ENCODE results near the gene CEP41. TPM values are rescaled to one million over a fixed set of nuclear protein-coding genes. Genes with fewer than 3 reads are reported as not detected.

The CEP41 gene
- polyA plus RNA-seq, 3 donors, result 2.9 to 8.5 (median 7.2) TPM

DNA sequence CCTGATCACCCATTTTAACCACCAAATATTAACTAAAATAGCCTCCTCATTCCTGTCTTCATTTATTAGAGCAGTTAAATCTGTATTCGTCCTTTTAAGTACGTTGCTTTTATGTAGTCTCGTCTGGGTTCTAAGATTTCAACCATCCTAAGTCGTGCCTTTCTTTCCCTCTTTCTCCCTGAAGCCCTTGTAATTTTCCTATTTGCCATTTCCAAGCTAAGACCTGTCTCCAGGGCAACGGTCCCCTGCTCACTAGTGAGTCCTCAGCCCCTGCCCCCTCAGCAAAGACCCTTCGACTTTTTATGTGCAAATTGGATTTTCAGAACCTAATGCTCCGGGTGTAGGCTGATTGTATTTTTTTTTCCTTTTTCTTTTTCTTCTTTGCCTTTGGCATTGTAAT is 35.0 kb upstream of the CEP41 start:
- Histone ChIP-seq H3K4me3 (replicated peaks in 1 of 3; ENCODE audit: low read depth in 2 of 3, low read length in 3 of 3) (no peak overlapping the region), H3K4me2 (replicated peaks; ENCODE audit: extremely low read depth, low read length, poor library complexity, severe bottlenecking) (no peak overlapping the region), H3K4me1 (ENCODE audit: control insufficient read depth in 1 of 2, insufficient read depth in 2 of 2, low read length in 2 of 2) (peaks cover 30 to 35% of the 10 kb centered on the region in 2 donors), H3K9me3 (replicated peaks in 1 of 2; ENCODE audit: control insufficient read depth in 1 of 2, insufficient read depth in 1 of 2, low read length in 2 of 2) (no peaks in the 10 kb centered on the region), H3K27me3 (ENCODE audit: control insufficient read depth in 2 of 2, insufficient read depth in 2 of 2, low read length in 2 of 2) (no peaks in the 10 kb centered on the region), H3K36me3 (replicated peaks in 1 of 2; ENCODE audit: control insufficient read depth in 1 of 2, insufficient read depth in 2 of 2, low read length in 2 of 2) (no peaks in the 10 kb centered on the region), H2AFZ (ENCODE audit: insufficient read depth, low read depth, low read length, poor library complexity, severe bottlenecking) (no peak overlapping the region), H3K79me2 (ENCODE audit: insufficient read depth, low read length) (no peaks in the 10 kb centered on the region), H3K27ac (ENCODE audit: low read depth in 1 of 2, low read length in 2 of 2) (no peak overlapping the region), H3K9ac (ENCODE audit: insufficient read depth, low read length, poor library complexity, severe bottlenecking) (no peak overlapping the region), H4K20me1 (ENCODE audit: insufficient read depth, low read length) (no peaks in the 10 kb centered on the region)
- TF ChIP-seq, protein P1, sequence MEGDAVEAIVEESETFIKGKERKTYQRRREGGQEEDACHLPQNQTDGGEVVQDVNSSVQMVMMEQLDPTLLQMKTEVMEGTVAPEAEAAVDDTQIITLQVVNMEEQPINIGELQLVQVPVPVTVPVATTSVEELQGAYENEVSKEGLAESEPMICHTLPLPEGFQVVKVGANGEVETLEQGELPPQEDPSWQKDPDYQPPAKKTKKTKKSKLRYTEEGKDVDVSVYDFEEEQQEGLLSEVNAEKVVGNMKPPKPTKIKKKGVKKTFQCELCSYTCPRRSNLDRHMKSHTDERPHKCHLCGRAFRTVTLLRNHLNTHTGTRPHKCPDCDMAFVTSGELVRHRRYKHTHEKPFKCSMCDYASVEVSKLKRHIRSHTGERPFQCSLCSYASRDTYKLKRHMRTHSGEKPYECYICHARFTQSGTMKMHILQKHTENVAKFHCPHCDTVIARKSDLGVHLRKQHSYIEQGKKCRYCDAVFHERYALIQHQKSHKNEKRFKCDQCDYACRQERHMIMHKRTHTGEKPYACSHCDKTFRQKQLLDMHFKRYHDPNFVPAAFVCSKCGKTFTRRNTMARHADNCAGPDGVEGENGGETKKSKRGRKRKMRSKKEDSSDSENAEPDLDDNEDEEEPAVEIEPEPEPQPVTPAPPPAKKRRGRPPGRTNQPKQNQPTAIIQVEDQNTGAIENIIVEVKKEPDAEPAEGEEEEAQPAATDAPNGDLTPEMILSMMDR (IDR thresholded peaks at IDR 0.05), result no peak
- Mint-ChIP-seq H3K4me1 (peaks cover 34% of the 10 kb centered on the region), H3K27me3 (ENCODE audit: low read depth in 3 of 3) (peaks cover 0 to 3% (median 1%) of the 10 kb centered on the region in 3 donors), H3K4me3 (no peak overlapping the region), H3K9me3 (peaks cover 0 to 8% (median 2%) of the 10 kb centered on the region in 7 donors), H3K36me3 (no peaks in the 10 kb centered on the region), H3K27ac (no peak overlapping the region)
- intact Hi-C loops (cut with micrococcal nuclease), result no loop called here
- DNase-seq, result no peak
- WGBS (ENCODE audit: insufficient coverage), result 100% methylated on average over 3 of the region's 7 CpGs

DNA sequence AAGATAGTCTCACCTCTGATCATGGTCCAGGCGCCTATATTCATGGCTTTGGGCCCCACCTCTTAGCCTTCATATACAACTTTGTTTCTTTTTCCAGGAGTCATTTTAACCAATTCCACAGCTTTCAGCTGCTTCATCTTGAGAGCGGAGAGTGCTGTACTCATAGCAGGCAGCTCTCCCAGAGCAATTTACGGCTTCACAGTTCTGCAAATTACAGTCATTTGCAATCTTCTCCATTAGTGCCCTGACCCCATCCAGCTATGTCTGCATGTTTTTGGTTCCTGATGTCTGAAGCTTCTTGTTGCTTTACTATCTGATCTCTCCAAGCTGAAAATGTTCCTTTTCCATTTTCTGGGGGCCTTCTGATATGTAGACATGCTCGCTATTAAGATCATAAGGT is 33.1 kb upstream of the CEP41 start:
- H3K27ac Mint-ChIP-seq, result peak overlapping the region; percentile 2 to 88 (median 68)

More for the DNA sequence above, 33.1 kb upstream of the CEP41 start:
- H3K4me1 Mint-ChIP-seq, result peaks cover 22% of the 10 kb centered on the region
- Histone ChIP-seq H3K9me3 (replicated peaks in 1 of 2; ENCODE audit: control insufficient read depth in 1 of 2, insufficient read depth in 1 of 2, low read length in 2 of 2) (no peaks in the 10 kb centered on the region), H3K9ac (ENCODE audit: insufficient read depth, low read length, poor library complexity, severe bottlenecking) (peak overlapping the region; percentile 2), H3K4me2 (replicated peaks; ENCODE audit: extremely low read depth, low read length, poor library complexity, severe bottlenecking) (peak overlapping the region; percentile 63), H3K27ac (ENCODE audit: low read depth in 1 of 2, low read length in 2 of 2) (peak overlapping the region; percentile 22 to 74), H2AFZ (ENCODE audit: insufficient read depth, low read depth, low read length, poor library complexity, severe bottlenecking) (peak overlapping the region; percentile 73), H3K4me1 (ENCODE audit: control insufficient read depth in 1 of 2, insufficient read depth in 2 of 2, low read length in 2 of 2) (peaks cover 21 to 22% of the 10 kb centered on the region in 2 donors), H4K20me1 (ENCODE audit: insufficient read depth, low read length) (no peaks in the 10 kb centered on the region), H3K27me3 (ENCODE audit: control insufficient read depth in 2 of 2, insufficient read depth in 2 of 2, low read length in 2 of 2) (no peaks in the 10 kb centered on the region), H3K4me3 (replicated peaks in 1 of 3; ENCODE audit: low read depth in 2 of 3, low read length in 3 of 3) (peak overlapping the region in 2 of 3 experiments; percentile 9 to 56), H3K36me3 (replicated peaks in 1 of 2; ENCODE audit: control insufficient read depth in 1 of 2, insufficient read depth in 2 of 2, low read length in 2 of 2) (no peaks in the 10 kb centered on the region), H3K79me2 (ENCODE audit: insufficient read depth, low read length) (no peaks in the 10 kb centered on the region)
- peaks cover 0 to 8% (median 2%) of the 10 kb centered on the region in 7 donors for H3K9me3 Mint-ChIP-seq
- no peak for DNase-seq
- peaks cover 0 to 3% (median 1%) of the 10 kb centered on the region in 3 donors for H3K27me3 Mint-ChIP-seq (ENCODE audit: low read depth in 3 of 3)
- peak overlapping the region; percentile 12 to 87 for H3K4me3 Mint-ChIP-seq
- intact Hi-C loops (cut with micrococcal nuclease), result no loop called here
- 9% methylated on average over 3 of the region's 4 CpGs for WGBS (ENCODE audit: insufficient coverage)
- TF ChIP-seq, protein P1 (IDR thresholded peaks at IDR 0.05), result no peak
- no peaks in the 10 kb centered on the region for H3K36me3 Mint-ChIP-seq

All from CD14-positive monocyte (primary cell).